Right renal cortex interstitium (tissue), 3 donors: Measurements from ENCODE around the gene SPEN. TPM values are rescaled to one million over a fixed set of nuclear protein-coding genes. Genes with fewer than 3 reads are reported as not detected.
"Not testable (repeated sequence)": the region's sequence is repeated elsewhere in the genome, so short reads cannot be mapped to it uniquely, and the experiment has no call there.

ENCODE experiments used
- DNase-seq, 3 donors: peaks; one replicate each; pipeline ENCODE4 v3.0.0-alpha.2; 2013; ENCODE audit warnings: low read depth in 3 of 3, low spot score in 2 of 3
- polyA plus RNA-seq, 3 donors: library from polyadenylated mRNA; unstranded; fragments of 120-200 nt; gene quantifications; one replicate each; pipeline ENCODE4 v1.2.1, GENCODE V29; 2013; ENCODE audit not compliant: insufficient read length in 3 of 3

The SPEN gene, protein sequence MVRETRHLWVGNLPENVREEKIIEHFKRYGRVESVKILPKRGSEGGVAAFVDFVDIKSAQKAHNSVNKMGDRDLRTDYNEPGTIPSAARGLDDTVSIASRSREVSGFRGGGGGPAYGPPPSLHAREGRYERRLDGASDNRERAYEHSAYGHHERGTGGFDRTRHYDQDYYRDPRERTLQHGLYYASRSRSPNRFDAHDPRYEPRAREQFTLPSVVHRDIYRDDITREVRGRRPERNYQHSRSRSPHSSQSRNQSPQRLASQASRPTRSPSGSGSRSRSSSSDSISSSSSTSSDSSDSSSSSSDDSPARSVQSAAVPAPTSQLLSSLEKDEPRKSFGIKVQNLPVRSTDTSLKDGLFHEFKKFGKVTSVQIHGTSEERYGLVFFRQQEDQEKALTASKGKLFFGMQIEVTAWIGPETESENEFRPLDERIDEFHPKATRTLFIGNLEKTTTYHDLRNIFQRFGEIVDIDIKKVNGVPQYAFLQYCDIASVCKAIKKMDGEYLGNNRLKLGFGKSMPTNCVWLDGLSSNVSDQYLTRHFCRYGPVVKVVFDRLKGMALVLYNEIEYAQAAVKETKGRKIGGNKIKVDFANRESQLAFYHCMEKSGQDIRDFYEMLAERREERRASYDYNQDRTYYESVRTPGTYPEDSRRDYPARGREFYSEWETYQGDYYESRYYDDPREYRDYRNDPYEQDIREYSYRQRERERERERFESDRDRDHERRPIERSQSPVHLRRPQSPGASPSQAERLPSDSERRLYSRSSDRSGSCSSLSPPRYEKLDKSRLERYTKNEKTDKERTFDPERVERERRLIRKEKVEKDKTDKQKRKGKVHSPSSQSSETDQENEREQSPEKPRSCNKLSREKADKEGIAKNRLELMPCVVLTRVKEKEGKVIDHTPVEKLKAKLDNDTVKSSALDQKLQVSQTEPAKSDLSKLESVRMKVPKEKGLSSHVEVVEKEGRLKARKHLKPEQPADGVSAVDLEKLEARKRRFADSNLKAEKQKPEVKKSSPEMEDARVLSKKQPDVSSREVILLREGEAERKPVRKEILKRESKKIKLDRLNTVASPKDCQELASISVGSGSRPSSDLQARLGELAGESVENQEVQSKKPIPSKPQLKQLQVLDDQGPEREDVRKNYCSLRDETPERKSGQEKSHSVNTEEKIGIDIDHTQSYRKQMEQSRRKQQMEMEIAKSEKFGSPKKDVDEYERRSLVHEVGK (N-terminal part only)
- 10 to 100 TPM; 50.5 to 59.2 (median 53.1) TPM for polyA plus RNA-seq

DNA sequence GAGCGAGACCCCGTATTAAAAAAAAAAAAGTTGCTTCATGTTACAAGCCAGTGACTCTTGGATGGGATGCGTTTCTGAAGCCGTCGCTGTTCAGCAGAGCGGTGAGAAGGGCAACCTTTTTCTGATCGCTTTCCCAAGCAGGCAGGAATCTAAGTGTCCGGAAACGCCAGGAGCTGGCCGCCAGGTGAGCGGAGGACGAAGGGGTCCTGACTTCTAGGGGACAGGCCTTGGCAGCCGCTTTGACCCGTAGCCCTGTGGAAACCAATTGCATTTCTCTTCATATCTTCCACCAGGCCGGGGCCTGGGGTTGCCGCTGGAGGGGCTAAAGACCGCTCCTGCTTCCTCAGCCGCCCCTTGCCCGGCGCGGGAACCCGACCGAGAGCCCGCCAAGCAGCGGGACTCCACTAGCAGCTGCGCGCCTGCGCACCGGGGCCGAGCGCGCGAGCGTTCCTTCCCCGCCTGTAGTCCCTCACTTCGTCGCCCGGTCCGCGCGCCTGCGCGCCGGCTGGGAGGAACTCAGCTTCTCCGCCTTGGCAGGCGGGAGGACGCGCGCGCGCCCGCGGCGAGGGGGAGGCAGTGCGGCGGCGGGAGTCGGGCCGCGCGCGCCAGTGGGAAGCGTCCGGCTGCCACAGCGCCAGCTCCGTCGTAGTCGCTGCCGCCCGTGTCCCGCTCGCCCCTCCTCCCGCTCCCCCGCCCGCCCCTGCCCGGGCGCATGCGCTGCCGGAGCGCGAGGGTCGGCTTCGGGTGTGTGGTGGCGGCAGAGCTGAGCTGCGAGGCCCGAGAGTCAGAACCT lies at the start of gene SPEN:
Gene SPEN, plus strand, starts transcription at position 608 of the 793 bp plus-strand sequence. CDS start 361 bp downstream, outside the sequence.
- peak; percentile 92 to 95 (median 94) for DNase-seq

DNA sequence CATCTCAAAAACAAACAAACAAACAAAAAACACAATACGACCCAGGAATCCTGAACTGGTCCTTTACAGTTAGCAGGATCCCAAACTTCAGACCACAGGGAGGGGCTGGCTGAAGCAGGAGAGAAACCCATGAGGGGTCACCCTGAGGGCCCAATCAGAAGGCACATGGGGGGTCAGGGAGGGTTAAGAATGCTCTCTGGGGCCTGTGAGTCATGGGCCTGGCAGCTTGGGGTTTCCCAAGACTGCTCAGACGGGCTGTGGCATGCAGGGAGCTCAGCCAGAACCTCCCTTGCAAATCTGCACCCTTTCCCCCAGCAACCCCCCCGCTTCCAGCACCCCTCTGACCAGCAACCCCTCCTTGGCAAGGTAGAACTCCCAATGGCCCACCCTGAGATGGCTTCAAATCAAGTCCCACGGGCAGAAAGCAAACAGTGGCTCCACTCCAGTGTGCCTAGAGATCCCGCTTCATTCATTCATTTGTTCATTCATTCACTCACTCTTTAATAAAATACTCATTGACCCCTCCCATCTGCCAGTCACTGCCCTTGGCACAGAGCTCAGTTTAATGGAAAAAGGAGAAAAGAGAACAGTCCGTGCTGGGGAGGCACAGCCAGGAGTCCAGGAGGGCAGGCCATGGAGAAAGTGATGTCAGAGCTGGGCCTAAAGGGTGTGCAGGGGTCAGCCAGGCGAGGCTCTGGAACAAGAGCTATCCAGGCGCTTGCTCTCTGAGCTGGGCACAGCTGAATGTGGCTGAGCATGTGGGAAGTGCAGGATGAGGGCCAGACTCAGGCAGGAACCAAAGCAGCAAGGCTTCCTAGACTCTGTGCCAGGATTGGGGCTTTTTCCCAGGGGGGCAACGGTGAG lies 48.3 kb upstream of the SPEN start:
- no peak for DNase-seq

GRCh38 chr1:15799928-15800835 lies 47.3 kb upstream of the SPEN start:
- peak; percentile 48 to 72 (median 56) for DNase-seq

GRCh38 chr1:15802234-15802965 lies 45.1 kb upstream of the SPEN start:
- DNase-seq = no peak

DNA sequence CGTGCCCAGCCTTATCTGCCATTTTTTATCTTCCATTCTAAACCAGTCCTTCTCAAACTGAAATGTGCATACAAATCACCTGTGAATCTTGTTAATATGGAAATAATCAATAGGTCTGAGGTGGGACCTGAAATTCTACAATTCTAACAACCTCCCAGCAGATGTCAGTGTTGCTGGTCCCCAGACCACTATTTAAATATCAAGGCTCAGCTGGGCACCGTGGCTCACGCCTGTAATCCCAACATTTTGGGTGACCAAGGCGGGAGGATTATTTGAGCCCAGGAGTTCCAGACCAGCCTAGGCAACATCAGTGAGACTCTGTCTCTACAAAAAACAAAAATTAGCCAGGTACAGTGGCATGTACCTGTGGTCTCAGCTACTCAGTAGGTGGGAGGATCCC lies 44.1 kb upstream of the SPEN start:
- DNase-seq = no peak

DNA sequence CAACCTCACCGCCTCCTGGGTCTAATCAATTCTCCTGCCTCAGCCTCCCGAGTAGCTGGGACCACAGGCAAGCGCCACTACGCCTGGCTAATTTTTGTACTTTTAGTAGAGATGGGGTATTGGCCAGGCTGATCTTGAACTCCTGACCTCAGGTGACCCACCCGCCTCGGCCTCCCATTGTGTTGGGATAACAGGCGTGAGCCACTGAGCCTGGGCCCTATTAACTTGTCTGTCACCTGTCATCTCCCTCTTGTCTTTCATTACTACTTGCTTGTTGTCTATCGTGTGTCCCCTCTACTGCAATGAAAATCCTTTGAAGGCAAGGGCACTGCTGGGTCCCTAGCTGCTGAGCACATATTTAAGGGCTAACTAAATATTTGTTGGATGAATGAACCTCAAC lies 43.4 kb upstream of the SPEN start:
- no peak for DNase-seq

DNA sequence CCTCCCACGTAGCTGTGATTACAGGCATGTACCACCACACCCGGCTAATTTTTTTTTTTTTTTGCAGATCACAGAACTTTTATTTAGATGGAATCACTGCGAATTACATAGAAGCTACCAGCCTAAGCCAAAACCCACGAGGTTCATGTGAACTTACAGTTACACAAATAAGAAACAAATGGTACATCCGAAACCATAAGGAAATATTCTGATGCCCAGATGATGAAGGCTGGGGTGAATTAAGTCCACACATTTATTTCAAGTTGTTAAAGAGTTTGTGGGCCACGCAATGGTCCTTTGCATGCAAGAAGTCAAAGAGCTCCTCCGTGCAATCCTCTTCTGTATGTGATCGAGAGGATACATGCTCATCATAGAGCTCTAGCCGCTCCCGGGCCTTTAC lies 40.4 kb upstream of the SPEN start:
- no peak for DNase-seq

DNA sequence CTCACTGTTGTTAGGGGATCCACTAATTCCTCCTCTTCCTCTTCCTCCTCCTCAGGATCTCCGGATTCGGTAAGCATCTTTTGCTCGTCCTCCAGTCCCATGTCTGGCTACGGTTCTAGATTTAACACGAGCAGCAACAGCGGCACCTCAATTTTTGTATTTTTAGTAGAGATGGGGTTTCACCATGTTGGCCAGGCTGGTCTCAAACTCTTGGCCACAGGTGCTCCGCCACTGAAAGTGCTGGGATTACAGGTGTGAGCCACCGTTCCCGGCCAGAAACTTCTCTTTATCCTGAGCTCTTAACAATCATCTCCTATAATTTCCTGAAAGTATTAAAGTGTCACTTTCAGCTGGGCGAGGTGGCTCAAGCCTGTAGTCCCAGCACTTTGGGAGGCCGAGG lies 40.0 kb upstream of the SPEN start, which contains the start of gene UQCRHL:
Gene UQCRHL, minus strand, starts transcription at position 101 of the 400 bp plus-strand sequence. Its CDS starts 0 bp downstream, at position 101.
- DNase-seq = not testable (repeated sequence)

DNA sequence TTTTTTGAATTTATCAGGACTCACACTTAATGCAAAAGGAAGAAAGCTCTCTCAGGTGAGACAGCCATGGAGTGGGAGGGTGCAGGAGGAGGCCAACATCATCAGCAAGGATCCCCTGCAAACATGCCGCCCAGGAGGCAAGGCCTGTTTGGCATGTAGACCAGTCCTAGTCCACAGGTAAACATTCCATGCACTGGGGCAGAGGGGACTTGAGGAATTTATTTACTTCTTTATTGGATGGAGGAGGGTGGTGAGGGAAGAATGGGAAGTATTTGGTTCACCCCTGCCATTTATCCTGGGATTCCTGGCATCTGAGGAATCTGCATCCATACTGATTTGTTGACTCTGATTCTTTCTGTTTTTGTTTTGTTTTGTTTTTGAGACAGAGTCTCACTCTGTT lies 38.6 kb upstream of the SPEN start:
- no peak for DNase-seq

GRCh38 chr1:15810073-15810472 lies 37.4 kb upstream of the SPEN start:
- DNase-seq = no peak

DNA sequence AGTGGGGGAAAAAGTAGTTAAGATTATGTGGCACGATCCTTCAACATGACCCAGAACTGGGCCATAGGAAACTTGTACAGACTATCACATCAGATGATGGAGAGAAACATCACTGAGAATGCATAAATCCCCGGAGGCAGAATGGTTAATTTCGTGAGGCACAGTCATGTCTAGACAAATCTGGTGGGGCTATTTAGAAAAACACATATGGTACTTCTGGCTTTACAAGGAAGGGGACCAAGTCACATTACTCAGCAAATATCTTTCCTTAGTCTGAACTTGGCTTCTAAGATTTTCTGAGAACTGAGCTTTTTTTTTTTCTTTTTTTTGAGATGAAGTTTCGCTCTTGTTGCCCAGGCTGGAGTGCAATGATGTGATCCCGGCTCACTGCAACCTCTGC lies 30.8 kb upstream of the SPEN start:
- DNase-seq = no peak

- no peak for DNase-seq
Observed at GRCh38 chr1:15820478-15820877, 27.0 kb upstream of the SPEN start.

DNA sequence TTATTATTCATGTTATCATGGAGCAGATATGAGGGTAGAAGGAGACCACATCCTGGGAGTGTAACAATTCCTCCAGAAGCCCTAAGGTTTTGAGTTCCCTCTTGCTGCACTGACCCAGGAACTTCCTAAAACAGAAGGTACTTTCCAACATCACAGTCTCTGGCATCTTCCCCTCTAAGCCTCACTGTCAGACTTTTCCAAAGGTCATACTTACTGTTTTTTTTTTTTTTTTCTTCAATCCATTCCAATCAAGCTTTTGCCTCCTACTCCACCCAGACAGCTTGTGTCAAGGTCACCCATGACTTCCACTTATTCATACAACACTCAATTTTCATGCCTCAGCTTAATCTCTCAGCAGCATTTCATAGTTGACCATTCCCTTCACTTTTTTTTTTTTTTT lies 21.7 kb upstream of the SPEN start:
- no peak for DNase-seq

- DNase-seq = no peak
Observed at GRCh38 chr1:15826810-15827507, 20.5 kb upstream of the SPEN start.

GRCh38 chr1:15827567-15827966 lies 19.9 kb upstream of the SPEN start:
- not testable (repeated sequence) for DNase-seq

GRCh38 chr1:15828931-15829330 lies 18.6 kb upstream of the SPEN start:
- DNase-seq = not testable (repeated sequence)

GRCh38 chr1:15830258-15830657 lies 17.2 kb upstream of the SPEN start:
- no peak for DNase-seq
